ENCODE measurements around the gene KCNJ6. TPM values are rescaled to one million over a fixed set of nuclear protein-coding genes. Genes with fewer than 3 reads are reported as not detected.

Gene KCNJ6
- total RNA-seq, 1 experiment from 2014 or later, result not detected

GRCh38 chr21:37915941-37916309, 332 bp downstream of the KCNJ6 start:
- BruUV-seq (replicated peaks), result no TSS peak
- H3K27me3 Mint-ChIP-seq (ENCODE audit: insufficient read depth, unreplicated experiment), result peaks cover 18% of the 10 kb centered on the region
- DNase-seq, result no peak
- no peak overlapping the region for H3K4me3 Mint-ChIP-seq (ENCODE audit: unreplicated experiment)
- ChIA-PET CTCF (no interaction called here), POLR2A (no interaction called here)
- no peak overlapping the region for H3K4me3 ChIP-seq (ENCODE audit: low read depth, low read length)
- no peaks in the 10 kb centered on the region for H3K4me1 ChIP-seq
- H3K4me1 Mint-ChIP-seq (ENCODE audit: low read depth, unreplicated experiment), result no peaks in the 10 kb centered on the region
- no peaks in the 10 kb centered on the region for H3K27me3 ChIP-seq (replicated peaks; ENCODE audit: control insufficient read depth, insufficient read depth, low read length)
- TF ChIP-seq, protein P1, sequence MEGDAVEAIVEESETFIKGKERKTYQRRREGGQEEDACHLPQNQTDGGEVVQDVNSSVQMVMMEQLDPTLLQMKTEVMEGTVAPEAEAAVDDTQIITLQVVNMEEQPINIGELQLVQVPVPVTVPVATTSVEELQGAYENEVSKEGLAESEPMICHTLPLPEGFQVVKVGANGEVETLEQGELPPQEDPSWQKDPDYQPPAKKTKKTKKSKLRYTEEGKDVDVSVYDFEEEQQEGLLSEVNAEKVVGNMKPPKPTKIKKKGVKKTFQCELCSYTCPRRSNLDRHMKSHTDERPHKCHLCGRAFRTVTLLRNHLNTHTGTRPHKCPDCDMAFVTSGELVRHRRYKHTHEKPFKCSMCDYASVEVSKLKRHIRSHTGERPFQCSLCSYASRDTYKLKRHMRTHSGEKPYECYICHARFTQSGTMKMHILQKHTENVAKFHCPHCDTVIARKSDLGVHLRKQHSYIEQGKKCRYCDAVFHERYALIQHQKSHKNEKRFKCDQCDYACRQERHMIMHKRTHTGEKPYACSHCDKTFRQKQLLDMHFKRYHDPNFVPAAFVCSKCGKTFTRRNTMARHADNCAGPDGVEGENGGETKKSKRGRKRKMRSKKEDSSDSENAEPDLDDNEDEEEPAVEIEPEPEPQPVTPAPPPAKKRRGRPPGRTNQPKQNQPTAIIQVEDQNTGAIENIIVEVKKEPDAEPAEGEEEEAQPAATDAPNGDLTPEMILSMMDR (IDR thresholded peaks at IDR 0.05; ENCODE audit: insufficient read depth in 1 of 2, low read depth in 1 of 2, low read length in 1 of 2, severe bottlenecking in 1 of 2, unreplicated experiment in 1 of 2), result no peak
- H3K36me3 Mint-ChIP-seq (ENCODE audit: insufficient read depth, unreplicated experiment), result no peaks in the 10 kb centered on the region
- H3K9me3 ChIP-seq, result no peaks in the 10 kb centered on the region
- intact Hi-C loops (cut with micrococcal nuclease; ENCODE audit: unreplicated experiment), result no loop called here
- no peak overlapping the region for H3K27ac Mint-ChIP-seq (ENCODE audit: unreplicated experiment)
- H3K36me3 ChIP-seq (ENCODE audit: control insufficient read depth, insufficient read depth, low read length), result no peaks in the 10 kb centered on the region
- no peaks in the 10 kb centered on the region for H3K9me3 Mint-ChIP-seq (ENCODE audit: unreplicated experiment)

GRCh38 chr21:37915497-37915911, 753 bp downstream of the KCNJ6 start:
- H3K27me3 ChIP-seq (replicated peaks; ENCODE audit: control insufficient read depth, insufficient read depth, low read length), result no peaks in the 10 kb centered on the region
- intact Hi-C loops (cut with micrococcal nuclease; ENCODE audit: unreplicated experiment), result no loop called here
- H3K27me3 Mint-ChIP-seq (ENCODE audit: insufficient read depth, unreplicated experiment), result peaks cover 17% of the 10 kb centered on the region

GRCh38 chr21:37912616-37913015, 3.6 kb downstream of the KCNJ6 start:
- intact Hi-C loops (cut with micrococcal nuclease; ENCODE audit: unreplicated experiment), result no loop called here
- ChIA-PET POLR2A (no interaction called here), CTCF (no interaction called here)
- Histone ChIP-seq H3K4me3 (ENCODE audit: low read depth, low read length) (no peak overlapping the region), H3K36me3 (ENCODE audit: control insufficient read depth, insufficient read depth, low read length) (no peaks in the 10 kb centered on the region), H3K4me1 (no peaks in the 10 kb centered on the region), H3K27me3 (replicated peaks; ENCODE audit: control insufficient read depth, insufficient read depth, low read length) (no peaks in the 10 kb centered on the region), H3K9me3 (no peaks in the 10 kb centered on the region)
- H3K27me3 Mint-ChIP-seq (ENCODE audit: insufficient read depth, unreplicated experiment), result peaks cover 14% of the 10 kb centered on the region
- H3K4me1 Mint-ChIP-seq (ENCODE audit: low read depth, unreplicated experiment), result no peaks in the 10 kb centered on the region
- no peak overlapping the region for H3K27ac Mint-ChIP-seq (ENCODE audit: unreplicated experiment)
- no TSS peak for BruUV-seq (replicated peaks)
- no peaks in the 10 kb centered on the region for H3K36me3 Mint-ChIP-seq (ENCODE audit: insufficient read depth, unreplicated experiment)
- TF ChIP-seq, protein P1 (IDR thresholded peaks at IDR 0.05; ENCODE audit: insufficient read depth in 1 of 2, low read depth in 1 of 2, low read length in 1 of 2, severe bottlenecking in 1 of 2, unreplicated experiment in 1 of 2), result no peak
- H3K4me3 Mint-ChIP-seq (ENCODE audit: unreplicated experiment), result no peak overlapping the region
- no peak for DNase-seq
- no peaks in the 10 kb centered on the region for H3K9me3 Mint-ChIP-seq (ENCODE audit: unreplicated experiment)

More at GRCh38 chr21:37915497-37915911, 753 bp downstream of the KCNJ6 start:
- Mint-ChIP-seq H3K9me3 (ENCODE audit: unreplicated experiment) (no peaks in the 10 kb centered on the region), H3K4me1 (ENCODE audit: low read depth, unreplicated experiment) (no peaks in the 10 kb centered on the region), H3K36me3 (ENCODE audit: insufficient read depth, unreplicated experiment) (no peaks in the 10 kb centered on the region), H3K4me3 (ENCODE audit: unreplicated experiment) (no peak overlapping the region), H3K27ac (ENCODE audit: unreplicated experiment) (no peak overlapping the region)
- POLR2A ChIA-PET, result no interaction called here
- no peaks in the 10 kb centered on the region for H3K36me3 ChIP-seq (ENCODE audit: control insufficient read depth, insufficient read depth, low read length)
- no peaks in the 10 kb centered on the region for H3K4me1 ChIP-seq
- CTCF ChIA-PET, result no interaction called here
- no TSS peak for BruUV-seq (replicated peaks)
- TF ChIP-seq, protein P1 (IDR thresholded peaks at IDR 0.05; ENCODE audit: insufficient read depth in 1 of 2, low read depth in 1 of 2, low read length in 1 of 2, severe bottlenecking in 1 of 2, unreplicated experiment in 1 of 2), result no peak
- H3K9me3 ChIP-seq, result no peaks in the 10 kb centered on the region
- H3K4me3 ChIP-seq (ENCODE audit: low read depth, low read length), result no peak overlapping the region
- no peak for DNase-seq

Measured in Caco-2 (cell line).